ENCODE data around the gene SNX9. TPM values are rescaled to one million over a fixed set of nuclear protein-coding genes. Genes with fewer than 3 reads are reported as not detected.

Gene SNX9
- total RNA-seq, 1 experiment from 2014 or later = 31.3 TPM

DNA sequence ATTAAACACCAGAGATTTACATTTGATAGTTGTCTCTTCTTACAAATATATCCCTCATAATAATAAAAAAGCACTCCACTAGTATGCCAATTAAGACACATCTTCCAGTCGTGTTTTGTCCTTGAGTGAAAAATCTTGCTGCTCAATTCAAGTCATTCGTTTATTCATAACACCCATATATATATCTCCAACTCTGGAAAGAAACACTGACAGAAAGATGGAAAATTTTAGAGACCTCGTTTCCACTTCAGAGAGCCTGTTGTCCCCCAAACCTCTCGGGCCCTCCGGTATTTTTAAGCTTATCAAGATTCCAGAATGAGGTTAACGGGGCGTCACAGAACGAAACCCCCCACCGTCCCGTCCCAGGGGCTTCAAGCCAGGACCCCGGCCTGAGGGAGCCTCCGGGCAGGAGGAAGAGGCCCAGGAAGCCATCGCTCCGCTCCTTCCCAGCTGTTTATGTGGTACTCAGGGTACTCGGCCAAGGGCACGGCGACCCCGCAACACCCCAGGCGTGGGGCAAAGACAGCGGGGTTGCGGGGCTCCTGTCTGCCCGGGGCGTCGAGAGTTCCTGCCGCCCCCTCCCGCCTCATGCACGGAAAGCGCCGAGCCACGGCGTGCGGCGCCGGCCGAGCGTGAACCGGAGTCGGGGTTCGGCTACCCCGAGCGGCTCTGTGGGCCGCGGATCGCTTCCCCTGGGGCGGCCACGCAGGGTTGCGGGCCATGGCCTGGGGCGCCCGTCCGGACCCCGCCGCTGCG is 623 bp upstream of the SNX9 start:
- DNase-seq = peak; percentile 42
- Histone ChIP-seq H3K14ac (ENCODE audit: insufficient read depth, low read length) (peak overlapping the region; percentile 76), H4K91ac (ENCODE audit: insufficient read length, low read depth, low read length) (no peak overlapping the region), H3K23me2 (ENCODE audit: insufficient read length, low read depth, low read length, poor library complexity, severe bottlenecking) (peaks cover 12% of the 10 kb centered on the region), H3K4ac (ENCODE audit: low read depth, low read length) (no peak overlapping the region), H3K4me2 (ENCODE audit: insufficient read depth, insufficient read length, low read length) (peak overlapping the region; percentile 42), H3K9ac (ENCODE audit: extremely low read depth, insufficient read length, low read length) (peak overlapping the region; percentile 49), H3K18ac (ENCODE audit: insufficient read length, low read depth, low read length) (no peak overlapping the region), H4K5ac (ENCODE audit: insufficient read length, low read depth, low read length) (no peak overlapping the region), H3K4me1 (ENCODE audit: insufficient read depth, low read length) (peaks cover 4% of the 10 kb centered on the region; the same call in 1 of the 2 replicates), H2AK5ac (ENCODE audit: insufficient read length, low read length) (no peak overlapping the region), H2AFZ (ENCODE audit: low read length) (no peak overlapping the region), H3K23ac (ENCODE audit: insufficient read length, low read depth, low read length) (no peak overlapping the region), H3K27ac (ENCODE audit: insufficient read length, low read depth, low read length) (no peak overlapping the region), H4K20me1 (ENCODE audit: control insufficient read depth, insufficient read depth, insufficient read length) (no peaks in the 10 kb centered on the region), H4K8ac (replicated peaks; ENCODE audit: insufficient read length, low read depth, low read length) (no peak overlapping the region), H3K79me1 (ENCODE audit: insufficient read depth, low read depth, low read length, poor library complexity, severe bottlenecking) (peaks cover 7% of the 10 kb centered on the region), H2BK120ac (ENCODE audit: low read depth, low read length, poor library complexity, severe bottlenecking) (no peak overlapping the region), H3K27me3 (ENCODE audit: insufficient read depth, low read length) (no peaks in the 10 kb centered on the region), H3K56ac (ENCODE audit: insufficient read length, low read depth, low read length) (no peak overlapping the region), H2BK12ac (ENCODE audit: insufficient read length, low read depth, low read length) (no peak overlapping the region), H3K9me3 (ENCODE audit: control insufficient read depth, low read depth, low read length) (no peaks in the 10 kb centered on the region), H3K79me2 (ENCODE audit: insufficient read depth, low read length) (peaks cover 7% of the 10 kb centered on the region; the same call in 1 of the 2 replicates), H2BK15ac (ENCODE audit: low read depth, low read length) (no peak overlapping the region), H2BK20ac (ENCODE audit: low read depth, low read length, poor library complexity, severe bottlenecking) (no peak overlapping the region), H3T11ph (ENCODE audit: low read length) (no peak overlapping the region), H2BK5ac (ENCODE audit: insufficient read length, low read length) (no peak overlapping the region)
- no peak for TF ChIP-seq CTCF (conservative IDR thresholded peaks at IDR 0.05)
- no CpG with 5 or more reads among the region's 53 CpGs for WGBS (ENCODE audit: extremely low coverage, insufficient read length, low lambda C conversion rate)
- Mint-ChIP-seq H3K4me1 (peaks cover 27 to 38% of the 10 kb centered on the region in 2 experiments), H3K27ac (no peak overlapping the region), H3K27me3 (ENCODE audit: low read depth) (peaks cover 6% of the 10 kb centered on the region), H3K4me3 (peak overlapping the region; percentile 69 to 77), H3K36me3 (ENCODE audit: insufficient read depth in 1 of 3, low read depth in 3 of 3) (peaks cover 0 to 3% (median 0%) of the 10 kb centered on the region in 3 experiments; a peak in 2 of 7 replicates), H3K9me3 (peaks cover 0 to 3% of the 10 kb centered on the region in 2 experiments; a peak in 1 of 5 replicates)

Measured in H9 (cell line).